WTC11 (cell line): ENCODE measurements around the gene SSH2.

ENCODE experiments used
- ARID4B ChIP-seq: sonication (generic); formaldehyde crosslinking; IDR thresholded peaks from 2 replicates; pipeline ENCODE4 v1.8.0; 2023; ENCODE audit warnings: missing genetic modification reagents, mild to moderate bottlenecking, borderline replicate concordance
- ATF2 ChIP-seq: sonication (generic); formaldehyde crosslinking; IDR thresholded peaks from 2 replicates; pipeline ENCODE4 v1.8.1; 2022; ENCODE audit warnings: low read depth, missing genetic modification reagents, borderline replicate concordance
- CTCF ChIP-seq: fragments of 200-600 bp; IDR thresholded peaks from 2 replicates; pipeline ENCODE4 v1.8.0; 2022; ENCODE audit warnings: antibody characterized with exemption
- FOXJ3 ChIP-seq: sonication (generic); formaldehyde crosslinking; IDR thresholded peaks from 2 replicates; pipeline ENCODE4 v1.9.0; 2021; ENCODE audit warnings: missing genetic modification reagents, mild to moderate bottlenecking, borderline replicate concordance

GRCh38 chr17:29643817-29644160 lies 286.2 kb downstream of the SSH2 start:
- TF ChIP-seq CTCF (no peak), ARID4B (no peak), ATF2 (CRISPR knock-in tag) (no peak), FOXJ3 (CRISPR knock-in tag) (no peak)
